Kidney (tissue), 14 donors: ENCODE data around the gene UROS. TPM values are rescaled to one million over a fixed set of nuclear protein-coding genes. Genes with fewer than 3 reads are reported as not detected.

ENCODE experiments used
- DNase-seq, 5 donors: peaks; one replicate each; pipeline ENCODE4 v3.0.0-alpha.2; 2013 to 2020
- FAIRE-seq: peaks from 2 replicates; lab custom pipeline; 2012; peaks lifted over from hg19 to GRCh38; lab: Jason Lieb, UNC
- H3K27ac ChIP-seq, 2 donors: one replicate each; pipeline ENCODE4 v1.7.0; 2013; ENCODE audit warnings: low read depth in 2 of 2, low read length in 2 of 2, inconsistent platforms in 1 of 2
- H3K27me3 ChIP-seq: one replicate; pipeline ENCODE4 v1.7.1; 2013; ENCODE audit warnings: low read length, inconsistent platforms; ENCODE audit not compliant: control insufficient read depth, insufficient read depth
- H3K36me3 ChIP-seq, 3 donors: one replicate each; pipeline versions ENCODE4 v1.7.0 to v1.7.1; 2013; ENCODE audit warnings: low read length in 3 of 3, control low read depth in 1 of 3, inconsistent platforms in 1 of 3; ENCODE audit not compliant: insufficient read depth in 3 of 3, control insufficient read depth in 2 of 3
- H3K4me1 ChIP-seq, 3 donors: one replicate each; pipeline versions ENCODE4 v1.7.0 to v1.7.1; 2013; ENCODE audit warnings: low read length in 3 of 3, inconsistent platforms in 1 of 3, low read depth in 1 of 3; ENCODE audit not compliant: control insufficient read depth in 2 of 3, insufficient read depth in 2 of 3
- H3K4me3 ChIP-seq, 3 donors: one replicate each; pipeline versions ENCODE4 v1.7.0 to v1.8.1; 2013; ENCODE audit warnings: low read length in 3 of 3, control low read depth in 1 of 3, inconsistent platforms in 1 of 3
- H3K9ac ChIP-seq, 3 donors: one replicate each; pipeline versions ENCODE4 v1.7.0 to v1.7.1; 2013; ENCODE audit warnings: low read length in 3 of 3, control low read depth in 1 of 3, inconsistent platforms in 1 of 3
- H3K9me3 ChIP-seq, 3 donors: one replicate each; pipeline versions ENCODE4 v1.7.0 to v1.7.1; 2013; ENCODE audit warnings: low read length in 3 of 3, control low read depth in 1 of 3, inconsistent platforms in 1 of 3; ENCODE audit not compliant: control insufficient read depth in 2 of 3, insufficient read depth in 1 of 3
- CTCF ChIP-seq: IDR thresholded peaks from 3 replicates; pipeline ENCODE4 v1.5.1; 2012; ENCODE audit warnings: mild to moderate bottlenecking, moderate library complexity, borderline replicate concordance; ENCODE audit not compliant: insufficient read depth; ENCODE audit errors: extremely low read depth
- intact Hi-C: fragments of 100-400 bp; cut with DNase I; formaldehyde crosslinking; loops from one replicate; pipeline ENCODE4 v1.11.1; 2022
- polyA plus RNA-seq: library from polyadenylated mRNA; stranded (reverse); fragments of 350-450 nt; fragmentation: Illumina TruSeq; extraction: RNeasy Lipid Tissue Mini Kit (QIAGEN cat#74804); gene quantifications from one replicate; pipeline ENCODE4 v1.2.3, GENCODE V29; 2014; ENCODE audit warnings: low read depth, low replicate concordance; ENCODE audit not compliant: insufficient read depth
- total RNA-seq: library from RNA; stranded (reverse); fragmentation: NEBNext Ultra II Directional; extraction: Animal tissue kit (Norgen Biotek cat#: 25700); gene quantifications from one replicate; pipeline ENCODE4 v1.2.1, GENCODE V29; 2021
- donor health status: control.
- donor health status: control.
- donor health status: control.
- donor health status: control.
- donor health status: control.
- donor health status: DM: yes; HTN: yes; CAD: no.
- donor health status: Normal renal cell carcinoma (clear cell type).

The UROS gene
- total and polyA plus RNA-seq, 2 donors from 2014 or later = 42.1 to 81.7 TPM

- TF ChIP-seq CTCF = no peak
- FAIRE-seq (no peak), DNase-seq (no peak)
- no peak overlapping the region for H3K27ac ChIP-seq
- no peaks in the 10 kb centered on the region for H3K9me3 ChIP-seq
- intact Hi-C loops = no loop called here
- peaks cover 0 to 20% (median 15%) of the 10 kb centered on the region in 3 donors for H3K36me3 ChIP-seq
- H3K27me3 ChIP-seq = no peaks in the 10 kb centered on the region
- no peak overlapping the region for H3K9ac ChIP-seq
- no peak overlapping the region for H3K4me3 ChIP-seq
- H3K4me1 ChIP-seq = peaks cover 0 to 12% (median 6%) of the 10 kb centered on the region in 3 donors
Measured at GRCh38 chr10:125795637-125796190, 27.3 kb downstream of the UROS start.

- Histone ChIP-seq H3K4me1 (peaks cover 0 to 12% (median 6%) of the 10 kb centered on the region in 3 donors), H3K9me3 (no peaks in the 10 kb centered on the region)
- FAIRE-seq = no peak
Measured at GRCh38 chr10:125795128-125795527, 27.9 kb downstream of the UROS start.

GRCh38 chr10:125792342-125793300, 30.4 kb downstream of the UROS start:
- peaks cover 0 to 4% (median under 1%) of the 10 kb centered on the region in 3 donors for H3K4me1 ChIP-seq
- no peaks in the 10 kb centered on the region for H3K27me3 ChIP-seq
- H3K9ac ChIP-seq = no peak overlapping the region
- no peak overlapping the region for H3K4me3 ChIP-seq
- no peak for FAIRE-seq
- peaks cover 0 to 20% (median 15%) of the 10 kb centered on the region in 3 donors for H3K36me3 ChIP-seq
- intact Hi-C loops = no loop called here
- no peaks in the 10 kb centered on the region for H3K9me3 ChIP-seq
- DNase-seq = no peak
- no peak overlapping the region for H3K27ac ChIP-seq
- no peak for TF ChIP-seq CTCF

More at GRCh38 chr10:125795128-125795527, 27.9 kb downstream of the UROS start:
- intact Hi-C loops = no loop called here
- Histone ChIP-seq H3K9ac (no peak overlapping the region), H3K36me3 (peaks cover 0 to 20% (median 15%) of the 10 kb centered on the region in 3 donors), H3K4me3 (no peak overlapping the region), H3K27ac (no peak overlapping the region), H3K27me3 (no peaks in the 10 kb centered on the region)
- no peak for DNase-seq
- TF ChIP-seq CTCF = no peak
